ENCODE measurements around the gene THRB.

GRCh38 chr3:24316887-24317383 is 177.7 kb downstream of the THRB start:
- TF ChIP-seq POLR2AphosphoS5 (IDR thresholded peaks at IDR 0.05): no peak
- TF ChIP-seq POLR2A (IDR thresholded peaks at IDR 0.05): no peak
